ENCODE measurements around the gene NTRK3. TPM values are rescaled to one million over a fixed set of nuclear protein-coding genes. Genes with fewer than 3 reads are reported as not detected.

Gene NTRK3
- total RNA-seq, 3 donors from 2014 or later (not counting 1 experiment from before 2014, with no cell fraction given): not detected

- Histone ChIP-seq H3K4me3 (ENCODE audit: low read length) (no peak overlapping the region), H3K9me3 (ENCODE audit: control insufficient read depth, insufficient read depth, low read length) (no peaks in the 10 kb centered on the region), H3K36me3 (ENCODE audit: control insufficient read depth, insufficient read depth, low read length) (no peaks in the 10 kb centered on the region), H3K27me3 (ENCODE audit: control insufficient read depth, insufficient read depth, low read length) (no peaks in the 10 kb centered on the region), H3K4me1 (ENCODE audit: control insufficient read depth, insufficient read depth, low read length) (no peaks in the 10 kb centered on the region), H3K27ac (ENCODE audit: low read length) (no peak overlapping the region)
- intact Hi-C loops (cut with micrococcal nuclease): no loop called here
- no peaks in the 10 kb centered on the region for H3K27me3 Mint-ChIP-seq (ENCODE audit: low read depth in 2 of 2)
- H3K27ac Mint-ChIP-seq: no peak overlapping the region
- H3K36me3 Mint-ChIP-seq: no peaks in the 10 kb centered on the region
- DNase-seq: no peak
- no peaks in the 10 kb centered on the region for H3K4me1 Mint-ChIP-seq
- ATAC-seq: no peak
- WGBS (ENCODE audit: insufficient coverage): 79% methylated on average over 16 of the region's 16 CpGs
- H3K9me3 Mint-ChIP-seq: no peaks in the 10 kb centered on the region
- no peak overlapping the region for H3K4me3 Mint-ChIP-seq
- no peak for TF ChIP-seq CTCF (IDR thresholded peaks at IDR 0.05)
Observed at GRCh38 chr15:88215066-88215648, 41.4 kb downstream of the NTRK3 start.

- DNase-seq: no peak
- H3K9me3 ChIP-seq (ENCODE audit: control insufficient read depth, insufficient read depth, low read length): no peaks in the 10 kb centered on the region
- H3K27ac Mint-ChIP-seq: no peak overlapping the region
- no peak overlapping the region for H3K4me3 Mint-ChIP-seq
- no peak overlapping the region for H3K4me3 ChIP-seq (ENCODE audit: low read length)
- no peaks in the 10 kb centered on the region for H3K9me3 Mint-ChIP-seq
- no peak overlapping the region for H3K27ac ChIP-seq (ENCODE audit: low read length)
- WGBS (ENCODE audit: insufficient coverage): 43% methylated on average over 5 of the region's 5 CpGs
- ATAC-seq: no peak
- H3K4me1 Mint-ChIP-seq: no peaks in the 10 kb centered on the region
- no peaks in the 10 kb centered on the region for H3K4me1 ChIP-seq (ENCODE audit: control insufficient read depth, insufficient read depth, low read length)
- TF ChIP-seq CTCF (IDR thresholded peaks at IDR 0.05): no peak
- H3K27me3 Mint-ChIP-seq (ENCODE audit: low read depth in 2 of 2): peaks cover 9 to 10% of the 10 kb centered on the region in 2 donors
- H3K27me3 ChIP-seq (ENCODE audit: control insufficient read depth, insufficient read depth, low read length): no peaks in the 10 kb centered on the region
- no peaks in the 10 kb centered on the region for H3K36me3 ChIP-seq (ENCODE audit: control insufficient read depth, insufficient read depth, low read length)
- intact Hi-C loops (cut with micrococcal nuclease): no loop called here
- no peaks in the 10 kb centered on the region for H3K36me3 Mint-ChIP-seq
Observed at GRCh38 chr15:88209111-88209510, 47.4 kb downstream of the NTRK3 start.

GRCh38 chr15:88208396-88208795 is 48.1 kb downstream of the NTRK3 start:
- Histone ChIP-seq H3K4me1 (ENCODE audit: control insufficient read depth, insufficient read depth, low read length) (no peaks in the 10 kb centered on the region), H3K36me3 (ENCODE audit: control insufficient read depth, insufficient read depth, low read length) (no peaks in the 10 kb centered on the region), H3K27me3 (ENCODE audit: control insufficient read depth, insufficient read depth, low read length) (no peaks in the 10 kb centered on the region), H3K27ac (ENCODE audit: low read length) (no peak overlapping the region), H3K9me3 (ENCODE audit: control insufficient read depth, insufficient read depth, low read length) (no peaks in the 10 kb centered on the region), H3K4me3 (ENCODE audit: low read length) (no peak overlapping the region)
- no peaks in the 10 kb centered on the region for H3K9me3 Mint-ChIP-seq
- no peaks in the 10 kb centered on the region for H3K4me1 Mint-ChIP-seq
- no peak overlapping the region for H3K27ac Mint-ChIP-seq
- WGBS (ENCODE audit: insufficient coverage): 64% methylated on average over 2 of the region's 2 CpGs
- no peak overlapping the region for H3K4me3 Mint-ChIP-seq
- ATAC-seq (no peak), DNase-seq (no peak)
- H3K36me3 Mint-ChIP-seq: no peaks in the 10 kb centered on the region
- intact Hi-C loops (cut with micrococcal nuclease): no loop called here
- H3K27me3 Mint-ChIP-seq (ENCODE audit: low read depth in 2 of 2): peaks cover 11 to 12% of the 10 kb centered on the region in 2 donors
- no peak for TF ChIP-seq CTCF (IDR thresholded peaks at IDR 0.05)

- H3K36me3 ChIP-seq (ENCODE audit: control insufficient read depth, insufficient read depth, low read length): no peaks in the 10 kb centered on the region
- peaks cover 12 to 17% of the 10 kb centered on the region in 2 donors for H3K27me3 Mint-ChIP-seq (ENCODE audit: low read depth in 2 of 2)
- no peaks in the 10 kb centered on the region for H3K27me3 ChIP-seq (ENCODE audit: control insufficient read depth, insufficient read depth, low read length)
- no peak overlapping the region for H3K27ac ChIP-seq (ENCODE audit: low read length)
- no peak for TF ChIP-seq CTCF (IDR thresholded peaks at IDR 0.05)
- H3K4me3 ChIP-seq (ENCODE audit: low read length): no peak overlapping the region
- no peaks in the 10 kb centered on the region for H3K4me1 Mint-ChIP-seq
- no peak overlapping the region for H3K27ac Mint-ChIP-seq
- no peaks in the 10 kb centered on the region for H3K9me3 ChIP-seq (ENCODE audit: control insufficient read depth, insufficient read depth, low read length)
- WGBS (ENCODE audit: insufficient coverage): 83% methylated on average over 2 of the region's 2 CpGs
- no peaks in the 10 kb centered on the region for H3K36me3 Mint-ChIP-seq
- intact Hi-C loops (cut with micrococcal nuclease): no loop called here
- no peak for ATAC-seq
- no peak for DNase-seq
- H3K4me3 Mint-ChIP-seq: no peak overlapping the region
- no peaks in the 10 kb centered on the region for H3K4me1 ChIP-seq (ENCODE audit: control insufficient read depth, insufficient read depth, low read length)
- no peaks in the 10 kb centered on the region for H3K9me3 Mint-ChIP-seq
Observed at GRCh38 chr15:88207565-88207964, 49.0 kb downstream of the NTRK3 start.
